Neural progenitor cell (in vitro differentiated cells): ENCODE measurements around the gene EXOC3L2. TPM values are rescaled to one million over a fixed set of nuclear protein-coding genes. Genes with fewer than 3 reads are reported as not detected.

Source experiments
- DNase-seq: peaks from one replicate; pipeline ENCODE4 v3.0.0-alpha.2; 2016; ENCODE audit warnings: low spot score
- H2AFZ ChIP-seq: fragments of 200-600 bp; sonication (generic); replicated peaks from 2 replicates; pipeline ENCODE4 v1.6.1; 2016; ENCODE audit warnings: antibody characterized with exemption
- H3F3A ChIP-seq: fragments of 200-600 bp; sonication (generic); 2 replicates; pipeline ENCODE4 v1.6.1; 2016; ENCODE audit warnings: antibody characterized with exemption, low read depth
- H3K27ac ChIP-seq: fragments of 200-600 bp; sonication (generic); 2 replicates; pipeline ENCODE4 v1.5.1; 2016; ENCODE audit warnings: mild to moderate bottlenecking
- H3K27me3 ChIP-seq: fragments of 200-600 bp; sonication (generic); 2 replicates; pipeline ENCODE4 v1.6.1; 2016; ENCODE audit warnings: mild to moderate bottlenecking, moderate library complexity
- H3K36me3 ChIP-seq: fragments of 200-600 bp; sonication (generic); 2 replicates; pipeline ENCODE4 v1.5.1; 2016
- H3K4me1 ChIP-seq: fragments of 200-600 bp; sonication (generic); 2 replicates; pipeline ENCODE4 v1.6.1; 2016; ENCODE audit warnings: mixed run types
- H3K4me2 ChIP-seq: fragments of 200-600 bp; sonication (generic); 2 replicates; pipeline ENCODE4 v1.6.1; 2016
- H3K4me3 ChIP-seq: fragments of 200-600 bp; sonication (generic); 2 replicates; pipeline ENCODE4 v1.5.1; 2016
- H3K79me2 ChIP-seq: fragments of 200-600 bp; sonication (generic); 2 replicates; pipeline ENCODE4 v1.6.1; 2016; ENCODE audit warnings: low read depth
- H3K9ac ChIP-seq: fragments of 200-600 bp; sonication (generic); 2 replicates; pipeline ENCODE4 v1.6.1; 2016
- H3K9me3 ChIP-seq: fragments of 200-600 bp; sonication (generic); 2 replicates; pipeline ENCODE4 v1.5.1; 2016; ENCODE audit warnings: low read depth
- H4K20me1 ChIP-seq: fragments of 200-600 bp; sonication (generic); 2 replicates; pipeline ENCODE4 v1.6.1; 2016; ENCODE audit warnings: low read depth
- H3K27ac Mint-ChIP-seq: 3 replicates; pipeline ENCODE4 v1.8.0; 2021; ENCODE audit warnings: mixed read lengths
- H3K27me3 Mint-ChIP-seq: 2 replicates; pipeline ENCODE4 v1.8.0; 2022; ENCODE audit warnings: low read depth, mild to moderate bottlenecking, inconsistent platforms, moderate library complexity, mixed read lengths; ENCODE audit not compliant: insufficient read depth
- H3K36me3 Mint-ChIP-seq: 3 replicates; pipeline ENCODE4 v1.8.0; 2021; ENCODE audit warnings: mixed read lengths
- H3K4me1 Mint-ChIP-seq: 3 replicates; pipeline ENCODE4 v1.8.0; 2021; ENCODE audit warnings: mixed read lengths
- H3K4me3 Mint-ChIP-seq: 3 replicates; pipeline ENCODE4 v1.8.0; 2021; ENCODE audit warnings: mild to moderate bottlenecking, moderate library complexity, mixed read lengths
- H3K9me3 Mint-ChIP-seq: 3 replicates; pipeline ENCODE4 v1.8.0; 2020; ENCODE audit warnings: mixed read lengths
- EZH2 ChIP-seq: fragments of 200-600 bp; sonication (generic); IDR thresholded peaks from 2 replicates; pipeline ENCODE4 v1.6.1; 2017; ENCODE audit warnings: antibody characterized with exemption, mild to moderate bottlenecking, moderate library complexity
- EZH2phosphoT487 ChIP-seq: fragments of 200-600 bp; sonication (generic); IDR thresholded peaks from 2 replicates; pipeline ENCODE4 v1.6.1; 2017; ENCODE audit warnings: antibody characterized with exemption
- total RNA-seq: library from RNA; depleted of rRNA; stranded (reverse); fragments of >200 nt; gene quantifications from 2 replicates; pipeline ENCODE4 v1.2.3, GENCODE V29; 2015; ENCODE audit warnings: low replicate concordance
- TF ChIP-seq, protein P1 (sequence below): fragments of 200-600 bp; sonication (generic); IDR thresholded peaks from 2 replicates; pipeline ENCODE4 v1.5.1; 2017; ENCODE audit warnings: antibody characterized with exemption, mild to moderate bottlenecking

Gene EXOC3L2
- total RNA-seq, 1 donor from 2014 or later = not detected

GRCh38 chr19:45182758-45183157, 62.4 kb downstream of the EXOC3L2 start:
- Histone ChIP-seq H3K27ac (no peak overlapping the region), H3K9me3 (no peaks in the 10 kb centered on the region), H3K4me3 (no peak overlapping the region), H4K20me1 (peaks cover 4% of the 10 kb centered on the region), H3K36me3 (no peaks in the 10 kb centered on the region), H3F3A (peaks cover 8% of the 10 kb centered on the region), H3K4me1 (peaks cover 10% of the 10 kb centered on the region), H3K79me2 (peaks cover 6% of the 10 kb centered on the region), H3K4me2 (no peak overlapping the region), H3K9ac (no peak overlapping the region), H3K27me3 (peaks cover 14% of the 10 kb centered on the region), H2AFZ (no peak overlapping the region)
- H3K27ac Mint-ChIP-seq = no peak overlapping the region
- TF ChIP-seq EZH2phosphoT487 = no peak
- peaks cover 6% of the 10 kb centered on the region for H3K27me3 Mint-ChIP-seq
- H3K36me3 Mint-ChIP-seq = peaks cover 2% of the 10 kb centered on the region
- H3K4me3 Mint-ChIP-seq = no peak overlapping the region
- no peaks in the 10 kb centered on the region for H3K9me3 Mint-ChIP-seq
- peaks cover 5% of the 10 kb centered on the region for H3K4me1 Mint-ChIP-seq
- no peak for DNase-seq

GRCh38 chr19:45180936-45181335, 64.3 kb downstream of the EXOC3L2 start:
- Histone ChIP-seq H3F3A (peaks cover 8% of the 10 kb centered on the region), H2AFZ (no peak overlapping the region), H3K27ac (no peak overlapping the region), H3K9ac (no peak overlapping the region), H3K4me1 (peaks cover 10% of the 10 kb centered on the region), H3K79me2 (peaks cover 16% of the 10 kb centered on the region), H3K4me3 (no peak overlapping the region), H3K9me3 (no peaks in the 10 kb centered on the region), H3K4me2 (no peak overlapping the region), H4K20me1 (peaks cover 4% of the 10 kb centered on the region), H3K27me3 (peaks cover 14% of the 10 kb centered on the region), H3K36me3 (no peaks in the 10 kb centered on the region)
- Mint-ChIP-seq H3K4me3 (peak overlapping the region; percentile 83), H3K9me3 (no peaks in the 10 kb centered on the region), H3K4me1 (peaks cover 8% of the 10 kb centered on the region), H3K36me3 (peaks cover 2% of the 10 kb centered on the region), H3K27me3 (peaks cover 6% of the 10 kb centered on the region), H3K27ac (no peak overlapping the region)
- no peak for DNase-seq
- TF ChIP-seq EZH2phosphoT487 (no peak), EZH2 (no peak)
- TF ChIP-seq, protein P1, sequence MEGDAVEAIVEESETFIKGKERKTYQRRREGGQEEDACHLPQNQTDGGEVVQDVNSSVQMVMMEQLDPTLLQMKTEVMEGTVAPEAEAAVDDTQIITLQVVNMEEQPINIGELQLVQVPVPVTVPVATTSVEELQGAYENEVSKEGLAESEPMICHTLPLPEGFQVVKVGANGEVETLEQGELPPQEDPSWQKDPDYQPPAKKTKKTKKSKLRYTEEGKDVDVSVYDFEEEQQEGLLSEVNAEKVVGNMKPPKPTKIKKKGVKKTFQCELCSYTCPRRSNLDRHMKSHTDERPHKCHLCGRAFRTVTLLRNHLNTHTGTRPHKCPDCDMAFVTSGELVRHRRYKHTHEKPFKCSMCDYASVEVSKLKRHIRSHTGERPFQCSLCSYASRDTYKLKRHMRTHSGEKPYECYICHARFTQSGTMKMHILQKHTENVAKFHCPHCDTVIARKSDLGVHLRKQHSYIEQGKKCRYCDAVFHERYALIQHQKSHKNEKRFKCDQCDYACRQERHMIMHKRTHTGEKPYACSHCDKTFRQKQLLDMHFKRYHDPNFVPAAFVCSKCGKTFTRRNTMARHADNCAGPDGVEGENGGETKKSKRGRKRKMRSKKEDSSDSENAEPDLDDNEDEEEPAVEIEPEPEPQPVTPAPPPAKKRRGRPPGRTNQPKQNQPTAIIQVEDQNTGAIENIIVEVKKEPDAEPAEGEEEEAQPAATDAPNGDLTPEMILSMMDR = no peak

- H3K27ac ChIP-seq = no peak overlapping the region
- no peaks in the 10 kb centered on the region for H3K36me3 ChIP-seq
- H3K4me3 ChIP-seq = peak overlapping the region; percentile 86
- peak overlapping the region; percentile 23 for H3K9ac ChIP-seq
- Mint-ChIP-seq H3K9me3 (no peaks in the 10 kb centered on the region), H3K4me3 (peak overlapping the region; percentile 83), H3K27me3 (peaks cover 4% of the 10 kb centered on the region), H3K4me1 (peaks cover 8% of the 10 kb centered on the region), H3K36me3 (peaks cover 2% of the 10 kb centered on the region), H3K27ac (no peak overlapping the region)
- H3K79me2 ChIP-seq = peaks cover 16% of the 10 kb centered on the region
- no peaks in the 10 kb centered on the region for H3K9me3 ChIP-seq
- H3K4me2 ChIP-seq = peak overlapping the region; percentile 89
- peaks cover 8% of the 10 kb centered on the region for H3F3A ChIP-seq
- no peak overlapping the region for H2AFZ ChIP-seq
- no peak for TF ChIP-seq EZH2
- no peak for TF ChIP-seq EZH2phosphoT487
- DNase-seq = no peak
- peaks cover 14% of the 10 kb centered on the region for H3K27me3 ChIP-seq
- H3K4me1 ChIP-seq = peaks cover 10% of the 10 kb centered on the region
- peaks cover 4% of the 10 kb centered on the region for H4K20me1 ChIP-seq
Observed at GRCh38 chr19:45179892-45180370, 65.3 kb downstream of the EXOC3L2 start.

DNA sequence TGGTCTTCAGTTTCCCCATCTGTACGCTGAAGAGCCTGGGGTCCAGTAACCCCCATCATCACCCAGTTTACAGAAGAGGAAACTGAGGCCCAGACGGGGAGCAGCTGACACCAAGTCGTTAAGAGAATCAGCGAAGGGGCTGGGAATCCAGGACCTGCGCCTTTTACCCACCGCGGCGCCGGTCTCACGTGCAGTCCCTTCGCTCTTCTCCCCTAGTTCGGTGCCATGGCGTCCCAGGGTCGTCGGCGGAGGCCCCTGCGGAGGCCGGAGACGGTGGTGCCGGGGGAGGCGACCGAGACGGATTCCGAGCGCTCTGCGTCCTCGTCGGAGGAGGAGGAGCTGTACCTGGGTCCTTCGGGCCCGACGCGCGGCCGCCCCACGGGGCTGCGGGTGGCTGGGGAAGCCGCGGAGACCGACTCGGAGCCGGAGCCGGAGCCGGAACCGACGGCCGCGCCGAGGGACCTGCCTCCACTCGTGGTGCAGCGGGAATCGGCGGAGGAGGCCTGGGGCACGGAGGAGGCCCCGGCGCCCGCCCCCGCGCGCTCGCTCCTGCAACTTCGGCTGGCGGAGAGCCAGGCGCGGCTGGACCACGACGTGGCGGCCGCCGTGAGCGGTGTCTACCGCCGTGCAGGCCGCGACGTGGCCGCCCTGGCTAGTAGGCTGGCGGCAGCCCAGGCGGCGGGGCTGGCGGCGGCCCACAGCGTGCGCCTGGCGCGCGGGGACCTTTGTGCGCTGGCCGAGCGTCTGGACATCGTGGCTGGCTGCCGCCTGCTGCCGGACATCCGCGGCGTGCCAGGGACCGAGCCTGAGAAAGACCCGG, 65.9 kb downstream of the EXOC3L2 start:
- H2AFZ ChIP-seq = peak overlapping the region; percentile 85
- DNase-seq = peak; percentile 61
- peak overlapping the region; percentile 23 for H3K9ac ChIP-seq
- peaks cover 4% of the 10 kb centered on the region for H4K20me1 ChIP-seq
- H3K4me3 ChIP-seq = peak overlapping the region; percentile 86
- peak; percentile 42 for TF ChIP-seq EZH2
- TF ChIP-seq EZH2phosphoT487 = no peak
- TF ChIP-seq, protein P1 = no peak
- Mint-ChIP-seq H3K9me3 (no peaks in the 10 kb centered on the region), H3K27me3 (peaks cover 4% of the 10 kb centered on the region), H3K4me1 (peaks cover 8% of the 10 kb centered on the region), H3K36me3 (peaks cover 2% of the 10 kb centered on the region), H3K4me3 (peak overlapping the region; percentile 97), H3K27ac (no peak overlapping the region)
- H3K79me2 ChIP-seq = peaks cover 16% of the 10 kb centered on the region
- peaks cover 8% of the 10 kb centered on the region for H3F3A ChIP-seq
- H3K9me3 ChIP-seq = no peaks in the 10 kb centered on the region
- H3K4me1 ChIP-seq = peaks cover 10% of the 10 kb centered on the region
- H3K27ac ChIP-seq = no peak overlapping the region
- H3K27me3 ChIP-seq = peaks cover 14% of the 10 kb centered on the region
- peak overlapping the region; percentile 89 for H3K4me2 ChIP-seq
- no peaks in the 10 kb centered on the region for H3K36me3 ChIP-seq
